Measurements from ENCODE around the gene SOCS1. TPM values are rescaled to one million over a fixed set of nuclear protein-coding genes. Genes with fewer than 3 reads are reported as not detected.

Gene SOCS1
- total RNA-seq, 1 experiment from 2014 or later: 2.6 TPM

GRCh38 chr16:11212798-11213196 is 43.2 kb downstream of the SOCS1 start:
- POLR2A ChIA-PET (ENCODE audit: low non-redundant PET): interaction anchor here (0.6 kb wide), 1 partner anchor 121 kb away, joined by 10 read pairs; no protein-coding TSS in a partner anchor
- H3K9me3 ChIP-seq (ENCODE audit: low read depth, low read length, poor library complexity, severe bottlenecking): no peaks in the 10 kb centered on the region
- CTCF ChIA-PET: no interaction called here
- H3K36me3 ChIP-seq (ENCODE audit: insufficient read depth, low read length, poor library complexity, severe bottlenecking): no peaks in the 10 kb centered on the region
- no peaks in the 10 kb centered on the region for H3K4me1 ChIP-seq (ENCODE audit: insufficient read depth, low read length, poor library complexity, severe bottlenecking)
- DNase-seq (ENCODE audit: low spot score): no peak
- no peak overlapping the region for H3K4me3 ChIP-seq (ENCODE audit: low read depth, low read length, poor library complexity, severe bottlenecking)
- H3K27ac ChIP-seq (ENCODE audit: low read depth, low read length, poor library complexity, severe bottlenecking): no peak overlapping the region
- intact Hi-C loops (cut with micrococcal nuclease; ENCODE audit: unreplicated experiment): no loop called here
- no peak for TF ChIP-seq CTCF (conservative IDR thresholded peaks at IDR 0.05; ENCODE audit: low read depth, low read length)
- no peak for TF ChIP-seq EZH2 (IDR thresholded peaks at IDR 0.05; ENCODE audit: borderline replicate concordance, low read depth, low read length, poor library complexity, severe bottlenecking)
- no TSS peak for BruUV-seq (replicated peaks)
- H3K27me3 ChIP-seq (replicated peaks; ENCODE audit: insufficient read depth, low read depth, low read length, poor library complexity): no peaks in the 10 kb centered on the region

GRCh38 chr16:11211977-11212797 is 43.8 kb downstream of the SOCS1 start:
- Histone ChIP-seq H3K36me3 (ENCODE audit: insufficient read depth, low read length, poor library complexity, severe bottlenecking) (no peaks in the 10 kb centered on the region), H3K9me3 (ENCODE audit: low read depth, low read length, poor library complexity, severe bottlenecking) (no peaks in the 10 kb centered on the region), H3K4me3 (ENCODE audit: low read depth, low read length, poor library complexity, severe bottlenecking) (no peak overlapping the region), H3K4me1 (ENCODE audit: insufficient read depth, low read length, poor library complexity, severe bottlenecking) (no peaks in the 10 kb centered on the region), H3K27me3 (replicated peaks; ENCODE audit: insufficient read depth, low read depth, low read length, poor library complexity) (no peaks in the 10 kb centered on the region), H3K27ac (ENCODE audit: low read depth, low read length, poor library complexity, severe bottlenecking) (no peak overlapping the region)
- BruUV-seq (replicated peaks): no TSS peak
- intact Hi-C loops (cut with micrococcal nuclease; ENCODE audit: unreplicated experiment): no loop called here
- no peak for DNase-seq (ENCODE audit: low spot score)
- TF ChIP-seq CTCF (conservative IDR thresholded peaks at IDR 0.05; ENCODE audit: low read depth, low read length) (no peak), EZH2 (IDR thresholded peaks at IDR 0.05; ENCODE audit: borderline replicate concordance, low read depth, low read length, poor library complexity, severe bottlenecking) (no peak)
- CTCF ChIA-PET: no interaction called here
- POLR2A ChIA-PET (ENCODE audit: low non-redundant PET): no interaction called here

- POLR2A ChIA-PET (ENCODE audit: low non-redundant PET): no interaction called here
- no TSS peak for BruUV-seq (replicated peaks)
- Histone ChIP-seq H3K4me3 (ENCODE audit: low read depth, low read length, poor library complexity, severe bottlenecking) (no peak overlapping the region), H3K27ac (ENCODE audit: low read depth, low read length, poor library complexity, severe bottlenecking) (no peak overlapping the region), H3K9me3 (ENCODE audit: low read depth, low read length, poor library complexity, severe bottlenecking) (no peaks in the 10 kb centered on the region), H3K4me1 (ENCODE audit: insufficient read depth, low read length, poor library complexity, severe bottlenecking) (no peaks in the 10 kb centered on the region), H3K36me3 (ENCODE audit: insufficient read depth, low read length, poor library complexity, severe bottlenecking) (no peaks in the 10 kb centered on the region), H3K27me3 (replicated peaks; ENCODE audit: insufficient read depth, low read depth, low read length, poor library complexity) (no peaks in the 10 kb centered on the region)
- DNase-seq (ENCODE audit: low spot score): no peak
- intact Hi-C loops (cut with micrococcal nuclease; ENCODE audit: unreplicated experiment): no loop called here
- no peak for TF ChIP-seq CTCF (conservative IDR thresholded peaks at IDR 0.05; ENCODE audit: low read depth, low read length)
- TF ChIP-seq EZH2 (IDR thresholded peaks at IDR 0.05; ENCODE audit: borderline replicate concordance, low read depth, low read length, poor library complexity, severe bottlenecking): no peak
- CTCF ChIA-PET: no interaction called here
Observed at GRCh38 chr16:11211061-11211976, 44.7 kb downstream of the SOCS1 start.

All from A673 (cell line).